H1 (cell line): Measurements from ENCODE around the gene THAP4. TPM values are rescaled to one million over a fixed set of nuclear protein-coding genes. Genes with fewer than 3 reads are reported as not detected.

Experiments
- CTCF ChIA-PET: fragments of 300-600 bp; sonication (Branson Sonifier 250); formaldehyde crosslinking; loops from one replicate; lab custom pipeline; 2021; ENCODE audit not compliant: partially characterized antibody; lab: Charles Lee
- POLR2A ChIA-PET: fragments of 300-600 bp; sonication (Branson Sonifier 250); formaldehyde crosslinking; loops from one replicate; lab custom pipeline; 2021; ENCODE audit warnings: inconsistent platforms; ENCODE audit not compliant: partially characterized antibody; lab: Charles Lee
- DNase-seq, 2 experiments: peaks; one replicate each; pipeline versions ENCODE4 v3.0.0 to v3.0.0-alpha.2; 2010 to 2022; ENCODE audit warnings: low spot score in 2 of 2, low read depth in 1 of 2, mixed read lengths in 1 of 2
- FAIRE-seq: peaks from 2 replicates; lab custom pipeline; 2011; peaks lifted over from hg19 to GRCh38; lab: Jason Lieb, UNC
- H2AFZ ChIP-seq: 2 replicates; pipeline ENCODE4 v1.8.1; 2012; ENCODE audit warnings: low read length, inconsistent platforms
- H2AK5ac ChIP-seq: 2 replicates; pipeline ENCODE4 v1.6.1; 2013; ENCODE audit warnings: low read depth, low read length
- H2BK120ac ChIP-seq: replicated peaks from 2 replicates; pipeline ENCODE3; 2013; ENCODE audit warnings: low read depth, low read length, inconsistent platforms
- H2BK12ac ChIP-seq: 2 replicates; pipeline ENCODE4 v1.6.1; 2013; ENCODE audit warnings: low read depth, low read length
- H2BK15ac ChIP-seq: 2 replicates; pipeline ENCODE4 v1.6.1; 2013; ENCODE audit warnings: low read length
- H2BK20ac ChIP-seq: 2 replicates; pipeline ENCODE4 v1.6.1; 2013; ENCODE audit warnings: low read length
- H2BK5ac ChIP-seq: 2 replicates; pipeline ENCODE4 v1.6.1; 2013; ENCODE audit warnings: low read depth, low read length
- H3K14ac ChIP-seq: 2 replicates; pipeline ENCODE4 v1.6.1; 2013; ENCODE audit warnings: inconsistent platforms; ENCODE audit not compliant: insufficient read length
- H3K18ac ChIP-seq: 2 replicates; pipeline ENCODE4 v1.6.1; 2013; ENCODE audit warnings: low read length; ENCODE audit errors: extremely low read depth
- H3K23ac ChIP-seq: 2 replicates; pipeline ENCODE4 v1.6.1; 2013; ENCODE audit warnings: inconsistent platforms; ENCODE audit not compliant: insufficient read length
- H3K23me2 ChIP-seq: 2 replicates; pipeline ENCODE4 v1.6.1; 2013; ENCODE audit warnings: low read depth, low read length
- H3K27ac ChIP-seq: 2 replicates; pipeline ENCODE4 v1.6.1; 2011; ENCODE audit warnings: low read depth, low read length, inconsistent platforms
- H3K27me3 ChIP-seq, 4 experiments: replicated peaks in 1 of 4; 1 replicate in 1 of 4; 2 replicates in 3 of 4; pipeline versions ENCODE4 v1.6.1 to v1.8.1; 2011 to 2013; ENCODE audit warnings: low read length in 3 of 4, mild to moderate bottlenecking in 3 of 4, inconsistent platforms in 2 of 4, mixed read lengths in 2 of 4, moderate library complexity in 1 of 4; ENCODE audit not compliant: control insufficient read depth in 3 of 4, insufficient read depth in 3 of 4; ENCODE audit errors: extremely low read depth in 1 of 4
- H3K36me3 ChIP-seq, 4 experiments: 2 replicates each; pipeline versions ENCODE4 v1.6.1 to v1.8.1; 2011 to 2013; ENCODE audit warnings: mild to moderate bottlenecking in 4 of 4, low read length in 3 of 4, moderate library complexity in 2 of 4, control low read depth in 1 of 4, inconsistent platforms in 1 of 4; ENCODE audit not compliant: insufficient read depth in 4 of 4, control insufficient read depth in 2 of 4
- H3K4ac ChIP-seq: replicated peaks from 2 replicates; pipeline ENCODE3; 2013; ENCODE audit warnings: low read length, low read depth, mixed read lengths, inconsistent platforms; ENCODE audit not compliant: insufficient read length
- H3K4me1 ChIP-seq, 4 experiments: replicated peaks in 1 of 4; 1 replicate in 1 of 4; 2 replicates in 3 of 4; pipeline versions ENCODE4 v1.6.1 to v1.8.1; 2011 to 2013; ENCODE audit warnings: low read length in 3 of 4, inconsistent platforms in 2 of 4, mixed read lengths in 1 of 4; ENCODE audit not compliant: insufficient read depth in 4 of 4, control insufficient read depth in 3 of 4
- H3K4me2 ChIP-seq, 2 experiments: 2 replicates each; pipeline versions ENCODE4 v1.6.1 to v1.8.1; 2011 to 2013; ENCODE audit warnings: low read depth in 2 of 2, low read length in 2 of 2, control low read depth in 1 of 2, inconsistent platforms in 1 of 2, mild to moderate bottlenecking in 1 of 2; ENCODE audit not compliant: insufficient read depth in 1 of 2
- H3K4me3 ChIP-seq, 4 experiments: fragments of 200-600, 300-600 bp in 1 of 4; sonication (generic), shearing (Covaris generic), sonication (Bioruptor Twin) in 1 of 4; 2 replicates each; pipeline versions ENCODE4 v1.5.1 to v1.8.1; 2011 to 2016; ENCODE audit warnings: low read length in 4 of 4, low read depth in 3 of 4, control low read depth in 2 of 4, inconsistent platforms in 2 of 4, mild to moderate bottlenecking in 2 of 4, mixed read lengths in 1 of 4, moderate library complexity in 1 of 4; ENCODE audit not compliant: insufficient read depth in 2 of 4; ENCODE audit errors: extremely low read depth in 1 of 4
- H3K56ac ChIP-seq: replicated peaks from 2 replicates; pipeline ENCODE3; 2013; ENCODE audit warnings: low read depth, mild to moderate bottlenecking, mixed read lengths, low read length, inconsistent platforms; ENCODE audit not compliant: insufficient read length
- H3K79me1 ChIP-seq: 2 replicates; pipeline ENCODE4 v1.6.1; 2013; ENCODE audit warnings: low read depth, low read length, control low read depth
- H3K79me2 ChIP-seq, 2 experiments: 2 replicates each; pipeline versions ENCODE4 v1.6.1 to v1.8.1; 2012 to 2013; ENCODE audit warnings: low read length in 2 of 2, mild to moderate bottlenecking in 2 of 2, inconsistent platforms in 1 of 2; ENCODE audit not compliant: insufficient read depth in 2 of 2, control insufficient read depth in 1 of 2
- H3K9ac ChIP-seq, 4 experiments: replicated peaks in 1 of 4; 1 replicate in 1 of 4; 2 replicates in 3 of 4; pipeline versions ENCODE4 v1.6.1 to v1.8.1; 2011 to 2013; ENCODE audit warnings: low read depth in 3 of 4, low read length in 3 of 4, control low read depth in 2 of 4, mild to moderate bottlenecking in 2 of 4, moderate library complexity in 2 of 4, inconsistent platforms in 1 of 4; ENCODE audit errors: extremely low read depth in 1 of 4
- H3K9me3 ChIP-seq, 2 experiments: 2 replicates each; pipeline versions ENCODE4 v1.6.1 to v1.8.1; 2012 to 2013; ENCODE audit warnings: mild to moderate bottlenecking in 2 of 2, moderate library complexity in 2 of 2, control low read depth in 1 of 2, inconsistent platforms in 1 of 2, low read depth in 1 of 2, low read length in 1 of 2, mixed read lengths in 1 of 2; ENCODE audit not compliant: insufficient read depth in 2 of 2
- H4K20me1 ChIP-seq, 2 experiments: replicated peaks in 1 of 2; 2 replicates each; pipeline versions ENCODE3 to v1.8.1; 2011 to 2013; ENCODE audit warnings: inconsistent platforms in 2 of 2, low read length in 2 of 2, mild to moderate bottlenecking in 1 of 2; ENCODE audit not compliant: insufficient read depth in 2 of 2, control insufficient read depth in 1 of 2
- H4K5ac ChIP-seq: 2 replicates; pipeline ENCODE4 v1.6.1; 2013; ENCODE audit warnings: low read length, low read depth, mixed read lengths, inconsistent platforms; ENCODE audit not compliant: insufficient read length
- H4K8ac ChIP-seq: 2 replicates; pipeline ENCODE4 v1.8.0; 2013; ENCODE audit warnings: mild to moderate bottlenecking, moderate library complexity, low read length, inconsistent platforms; ENCODE audit not compliant: insufficient read depth; ENCODE audit errors: extremely low read depth
- H4K91ac ChIP-seq: replicated peaks from 2 replicates; pipeline ENCODE3; 2013; ENCODE audit warnings: low read length, mixed read lengths, inconsistent platforms; ENCODE audit not compliant: insufficient read length
- BRCA1 ChIP-seq: IDR thresholded peaks from 2 replicates; pipeline ENCODE4 v1.6.1; 2012; ENCODE audit warnings: low read depth, low read length, improper control_type of control experiment
- MAFK ChIP-seq: IDR thresholded peaks from 2 replicates; pipeline ENCODE4 v1.6.1; 2012; ENCODE audit warnings: low read depth, mild to moderate bottlenecking, improper control_type of control experiment, low read length
- NRF1 ChIP-seq: IDR thresholded peaks from 2 replicates; pipeline ENCODE4 v1.6.1; 2011; ENCODE audit warnings: mild to moderate bottlenecking, low read depth, low read length, improper control_type of control experiment
- RNF2 ChIP-seq: fragments of 200-900, 300-1000 bp; sonication (generic); IDR thresholded peaks from 2 replicates; pipeline ENCODE4 v1.7.1; 2016; ENCODE audit warnings: borderline replicate concordance, low read depth, mild to moderate bottlenecking, antibody characterized with exemption, low read length; ENCODE audit not compliant: poor library complexity, severe bottlenecking; ENCODE audit errors: missing control alignments
- SIRT6 ChIP-seq: IDR thresholded peaks from one replicate; pipeline ENCODE4 v1.7.1; 2012; ENCODE audit warnings: low read length, inconsistent platforms
- TCF12 ChIP-seq: IDR thresholded peaks from 2 replicates; pipeline ENCODE4 v1.6.1; 2011; ENCODE audit warnings: low read depth, mild to moderate bottlenecking, low read length
- YY1 ChIP-seq: IDR thresholded peaks from 2 replicates; pipeline ENCODE4 v1.6.1; 2011; ENCODE audit warnings: low read depth, mild to moderate bottlenecking, low read length
- WGBS, 2 experiments: shearing (Covaris generic) in 1 of 2; methylation state at CpG; one replicate each; pipeline versions ENCODE4 v1.1.6 to v1.1.7; 2013 to 2015; ENCODE audit warnings: low lambda C conversion rate in 2 of 2, mixed read lengths in 2 of 2, inconsistent platforms in 1 of 2, low coverage in 1 of 2, missing lambda C conversion rate in 1 of 2; ENCODE audit not compliant: insufficient replicate concordance in 2 of 2, insufficient coverage in 1 of 2, insufficient read length in 1 of 2; ENCODE audit errors: extremely low coverage in 1 of 2, missing lambda C conversion rate in 1 of 2; 5-methylcytosine and 5-hydroxymethylcytosine counted together
- polyA plus RNA-seq, 7 experiments: library from polyadenylated mRNA; depleted of rRNA in 3 of 7; stranded (reverse) in 5 of 7; unstranded in 2 of 7; fragments of >200 nt in 5 of 7; fragments of 200-250 nt in 2 of 7; gene quantifications; 1 replicate in 5 of 7; 2 replicates in 1 of 7; 4 replicates in 1 of 7; pipeline versions ENCODE4 v1.2.1 to v1.2.3, GENCODE V29; 2011 to 2013; ENCODE audit warnings: missing spikeins in 2 of 7, mixed read lengths in 2 of 7
- total RNA-seq: library from RNA; stranded (reverse); fragmentation: NEBNext Ultra II Directional; extraction: Animal tissue kit (Norgen Biotek cat#: 25700); gene quantifications from 2 replicates; pipeline ENCODE4 v1.2.1, GENCODE V29; 2021

Gene THAP4
- total and polyA plus RNA-seq, 2 of the 8 experiments (the other 6 are each of a cell fraction or from before 2014, with no cell fraction given): 78.9 to 83.6 TPM

GRCh38 chr2:241666627-241667400 lies 29.9 kb upstream of the THAP4 start:
- Histone ChIP-seq H3K14ac (no peak overlapping the region), H3K4me1 (no peaks in the 10 kb centered on the region), H4K5ac (no peak overlapping the region), H3K9me3 (no peaks in the 10 kb centered on the region), H3K4ac (no peak overlapping the region), H3K56ac (no peak overlapping the region), H2BK12ac (no peak overlapping the region), H3K36me3 (peaks cover 8 to 26% (median 20%) of the 10 kb centered on the region in 4 experiments), H3K18ac (no peak overlapping the region), H2BK120ac (no peak overlapping the region), H3K4me2 (no peak overlapping the region), H3K9ac (no peak overlapping the region), H3K79me2 (no peaks in the 10 kb centered on the region), H3K23ac (no peak overlapping the region), H3K79me1 (no peaks in the 10 kb centered on the region), H2BK15ac (no peak overlapping the region), H3K27me3 (no peaks in the 10 kb centered on the region), H2BK5ac (no peak overlapping the region; the same call in 1 of the 2 replicates), H4K91ac (no peak overlapping the region), H4K20me1 (peaks cover 3 to 8% of the 10 kb centered on the region in 2 experiments), H3K27ac (no peak overlapping the region), H3K4me3 (no peak overlapping the region), H2AFZ (no peak overlapping the region), H4K8ac (no peak overlapping the region; the same call in 1 of the 2 replicates), H3K23me2 (no peaks in the 10 kb centered on the region), H2AK5ac (no peak overlapping the region), H2BK20ac (no peak overlapping the region)
- CTCF ChIA-PET: interaction anchor here (1.4 kb wide), 1 partner anchor 67 kb away, joined by 4 read pairs; no protein-coding TSS in a partner anchor
- POLR2A ChIA-PET: interaction anchor here (0.6 to 1.5 kb wide), 3 partner anchors 12 to 35 kb away, joined by 4 to 5 read pairs (median 4); partner anchors contain the start of genes DTYMK and ING5
- DNase-seq (no peak), FAIRE-seq (no peak)
- no peak for TF ChIP-seq NRF1
- no peak for TF ChIP-seq SIRT6
- TF ChIP-seq RNF2: no peak
- TF ChIP-seq YY1: no peak
- TF ChIP-seq TCF12: no peak
- TF ChIP-seq BRCA1: no peak
- TF ChIP-seq MAFK: no peak
- WGBS, 2 experiments: 89% methylated on average over 36 of the region's 42 CpGs; no CpG with 5 or more reads in 1 of the 2 experiments
